HG03103 (cell line): ENCODE results near the gene MYO10.
"Not testable (repeated sequence)": the region's sequence is repeated elsewhere in the genome, so short reads cannot be mapped to it uniquely, and the experiment has no call there.

Source experiments
- ATAC-seq: cut with Tn5 transposase; IDR thresholded peaks from one replicate; pipeline ENCODE4 v1.9.1; 2021; ENCODE audit warnings: low read depth; ENCODE audit not compliant: unreplicated experiment

Gene MYO10

DNA sequence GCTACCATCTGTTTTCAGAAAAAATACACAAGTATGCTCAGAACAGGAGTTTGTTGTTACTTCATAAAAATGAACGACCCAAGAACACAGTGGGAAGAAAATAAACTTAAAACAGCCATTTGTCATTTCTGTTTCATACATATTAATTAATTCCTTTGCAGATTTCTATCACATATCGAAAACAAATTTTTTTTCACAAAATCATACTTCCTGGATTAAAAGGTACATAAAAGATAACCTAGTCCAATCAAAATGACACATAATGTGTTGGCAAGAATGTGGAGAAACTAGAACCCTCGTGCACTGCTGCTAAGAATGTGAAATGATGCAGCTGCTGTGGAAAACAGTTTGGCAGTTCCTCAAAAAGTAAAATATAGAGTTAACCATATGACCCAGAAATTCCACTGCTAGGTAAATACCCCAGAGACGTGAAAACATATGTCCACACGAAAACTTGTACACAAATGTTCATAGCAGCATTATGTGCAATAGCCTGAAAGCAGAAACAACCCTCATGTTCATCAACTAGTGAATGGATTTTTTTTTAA, 46.0 kb downstream of the MYO10 start:
- no peak for ATAC-seq

DNA sequence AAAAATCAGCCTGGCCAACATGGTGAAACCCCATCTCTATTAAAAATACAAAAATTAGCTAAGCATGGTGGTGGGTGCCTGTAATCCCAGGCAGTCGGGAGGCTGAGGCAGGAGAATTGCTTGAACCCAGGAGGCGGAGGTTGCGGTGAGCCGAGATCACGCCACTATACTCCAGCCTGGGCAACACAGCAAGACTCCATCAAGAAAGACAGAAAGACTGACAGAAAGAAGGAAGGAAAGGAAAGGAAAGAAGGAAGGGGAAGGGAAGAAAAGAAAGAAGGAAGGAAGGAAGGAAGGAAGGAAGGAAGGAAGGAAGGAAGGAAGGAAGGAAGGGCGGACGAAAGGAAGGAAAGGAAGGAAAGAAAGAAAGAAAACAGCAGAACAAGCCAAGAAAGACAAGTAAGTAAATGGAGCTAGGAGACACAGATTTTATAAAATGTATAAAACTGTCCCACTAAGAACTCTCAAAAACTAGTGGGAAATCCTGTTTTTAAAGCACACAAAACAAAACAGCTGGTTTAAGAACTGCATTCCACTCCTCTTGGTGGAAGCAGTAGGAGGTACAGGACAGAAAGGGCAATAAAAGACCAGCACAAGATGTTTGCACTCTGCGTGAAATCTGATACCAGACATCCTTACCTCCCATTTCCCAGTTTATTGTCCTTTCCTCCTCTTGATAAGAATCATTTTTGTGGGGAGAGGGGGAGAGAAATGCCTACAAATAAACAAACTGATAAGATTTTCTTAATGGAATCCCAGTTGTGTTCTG, 46.7 kb downstream of the MYO10 start:
- ATAC-seq = no peak

DNA sequence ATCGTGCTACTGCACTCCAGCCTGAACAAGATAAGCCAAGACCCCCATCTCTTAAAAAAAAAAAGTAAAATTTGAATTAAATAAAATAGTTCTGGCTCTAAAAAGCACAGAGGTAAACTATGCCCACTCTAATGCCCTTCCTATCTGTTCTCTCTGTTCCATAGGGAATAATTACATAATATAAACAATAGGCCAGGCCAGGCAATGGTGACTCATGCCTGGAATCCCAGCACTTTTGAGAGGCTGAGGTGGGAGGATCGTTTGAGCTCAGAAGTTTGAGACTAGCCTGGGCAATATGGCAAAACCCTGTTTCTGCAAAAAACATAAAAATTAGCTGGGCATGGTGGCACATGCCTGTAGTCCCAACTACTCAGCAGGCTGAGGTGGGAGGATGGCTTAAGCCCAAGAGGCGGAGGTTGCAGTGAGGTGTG, 47.4 kb downstream of the MYO10 start:
- ATAC-seq = no peak

DNA sequence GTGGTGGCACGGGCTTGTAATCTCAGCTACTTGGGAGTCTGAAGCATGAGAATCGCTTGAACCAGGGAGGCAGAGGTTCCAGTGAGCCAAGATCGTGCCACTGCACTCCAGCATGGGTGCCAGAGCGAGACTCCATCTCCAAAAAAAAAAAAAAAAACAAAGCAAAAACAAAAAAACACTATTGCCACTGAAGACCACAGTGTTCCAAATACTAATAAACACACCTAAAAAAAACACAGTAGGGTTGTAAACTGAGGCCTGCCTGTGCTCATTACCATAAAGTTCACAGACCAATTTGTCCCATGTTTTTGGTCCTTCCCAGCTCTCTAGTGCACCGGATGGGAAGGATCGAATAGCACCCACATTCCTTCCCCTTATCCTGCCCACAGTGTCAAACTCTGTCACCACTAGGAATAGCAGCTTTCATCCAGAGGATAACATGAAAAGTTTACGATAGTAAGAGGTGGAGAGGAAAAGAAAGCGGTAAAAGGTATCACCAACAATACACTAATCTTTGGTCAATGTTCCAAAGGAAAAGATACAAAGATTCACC, 49.2 kb downstream of the MYO10 start:
- no peak for ATAC-seq

DNA sequence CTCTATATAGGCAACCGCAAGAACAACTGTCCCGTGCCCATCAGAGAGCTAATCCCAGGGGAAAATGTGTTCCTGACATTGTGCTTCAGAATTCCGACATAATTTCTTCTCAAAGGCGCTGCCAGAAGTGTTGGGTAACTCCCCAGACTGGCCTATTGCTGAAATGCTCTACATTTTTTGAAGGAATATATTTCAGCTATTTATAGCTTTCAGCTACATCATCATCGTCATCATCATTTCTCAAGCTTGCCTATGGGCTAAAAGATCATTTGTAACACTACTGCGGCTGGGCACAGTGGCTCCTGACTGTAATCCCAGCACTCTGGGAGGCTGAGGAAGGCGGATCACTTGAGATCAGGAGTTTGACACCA, 49.7 kb downstream of the MYO10 start:
- no peak for ATAC-seq

DNA sequence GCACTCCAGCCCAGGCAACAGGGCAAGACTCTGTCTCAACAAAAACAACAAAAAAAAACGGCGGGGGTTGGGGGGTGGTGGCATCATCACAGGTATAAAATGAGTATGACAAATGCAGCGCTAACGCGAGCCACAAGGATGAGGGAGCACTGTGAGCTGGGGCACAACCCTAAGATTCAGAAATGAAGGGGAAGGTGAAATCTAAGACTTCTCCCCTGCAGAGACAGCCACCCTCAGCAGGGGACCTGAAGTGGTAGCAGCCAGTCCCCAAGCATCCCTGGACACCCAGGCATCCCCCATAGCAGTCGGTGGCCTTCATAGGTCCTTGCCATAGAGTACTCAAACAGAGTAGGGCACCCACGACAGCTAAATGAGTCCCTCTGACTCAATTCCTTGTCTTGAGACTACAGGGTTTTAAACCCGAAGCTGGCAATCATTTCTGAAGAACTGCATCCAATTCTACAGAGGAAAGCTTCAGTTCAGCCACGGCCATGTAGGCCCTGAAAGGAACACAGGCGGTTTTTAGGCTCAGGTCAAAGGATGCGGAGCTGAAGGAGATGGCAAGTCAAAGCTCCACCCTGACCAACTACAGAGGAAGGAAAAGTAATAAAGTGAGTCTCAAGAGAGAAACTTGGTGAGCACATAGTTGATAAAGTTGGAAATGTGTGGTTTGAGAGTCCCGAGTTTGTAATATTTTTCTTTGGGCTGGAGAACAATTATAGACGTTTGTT, 50.3 kb downstream of the MYO10 start:
- ATAC-seq = no peak

DNA sequence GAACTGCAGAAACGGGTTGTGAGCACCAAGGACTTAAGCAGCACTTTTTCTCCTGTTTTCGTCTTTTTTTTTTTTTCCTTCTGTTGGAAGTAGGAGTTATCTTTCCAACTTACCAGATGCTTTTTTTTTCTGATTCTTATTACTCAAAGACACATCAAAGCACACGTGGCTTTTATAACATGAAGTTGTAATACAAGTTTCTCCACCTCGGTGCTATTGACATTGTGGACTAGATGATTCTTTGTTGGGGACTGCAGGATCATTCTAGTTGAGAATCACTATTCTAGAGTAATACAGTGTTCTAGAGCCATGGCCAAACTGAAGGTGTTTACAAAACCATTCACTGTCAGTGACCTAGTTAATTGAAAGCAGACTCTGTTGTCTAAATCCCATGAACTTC, 51.5 kb downstream of the MYO10 start:
- ATAC-seq = no peak

DNA sequence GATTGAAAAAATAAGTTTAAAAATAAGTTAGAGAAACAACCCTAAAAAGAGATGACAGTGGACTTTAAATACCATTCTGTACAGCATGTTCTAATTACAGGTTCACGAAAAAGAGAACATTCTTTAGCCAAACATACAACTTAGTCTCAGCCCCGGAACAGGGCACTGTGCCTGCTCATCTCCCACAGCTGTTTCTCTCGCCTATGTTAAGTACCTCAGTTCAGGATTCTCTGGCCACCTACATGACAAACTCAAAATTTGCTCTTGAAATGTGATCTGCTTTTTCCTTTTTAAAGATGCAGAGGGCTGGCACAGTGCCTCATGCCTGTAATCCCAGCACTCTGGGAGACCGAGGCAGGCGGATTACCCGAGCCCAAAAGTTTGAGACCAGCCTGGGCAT, 52.3 kb downstream of the MYO10 start:
- ATAC-seq = no peak

DNA sequence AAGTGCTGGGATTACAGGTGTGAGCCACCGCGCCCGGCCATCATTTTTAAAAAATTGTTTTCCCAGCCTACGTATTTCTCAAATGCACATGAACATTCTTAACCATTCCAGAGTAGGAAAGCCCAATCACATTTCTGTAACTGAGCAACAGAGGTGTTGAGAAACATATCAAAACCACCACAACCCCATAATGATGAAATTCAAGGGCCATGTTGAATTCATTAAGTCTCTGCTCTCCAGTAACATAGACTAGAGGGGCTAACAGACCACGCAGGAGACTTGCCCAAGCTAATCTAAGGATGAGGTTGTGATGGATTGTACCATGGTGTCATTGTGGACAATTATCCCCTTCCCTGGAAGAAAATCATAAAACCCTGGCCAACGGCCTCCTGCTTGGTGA, 52.9 kb downstream of the MYO10 start:
- ATAC-seq = no peak

DNA sequence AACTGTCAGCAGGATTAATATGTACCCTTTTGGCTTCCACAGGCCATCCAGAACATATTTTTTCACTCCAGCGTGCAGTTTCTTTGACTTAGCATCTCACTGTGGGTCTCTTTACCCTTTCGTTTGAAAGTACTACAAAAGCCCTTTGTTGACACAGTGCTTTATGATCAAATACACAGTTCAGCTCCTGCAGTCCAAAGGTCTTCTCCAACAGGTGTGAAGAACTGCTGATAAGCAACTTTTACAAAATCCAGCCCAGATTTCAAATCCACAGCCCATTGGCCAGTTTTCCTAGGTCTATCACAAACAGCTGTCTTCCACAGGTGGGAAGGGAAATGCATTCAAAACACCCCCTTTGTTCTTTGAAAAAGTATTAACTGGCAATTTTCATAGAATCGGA, 54.8 kb downstream of the MYO10 start:
- ATAC-seq = no peak

DNA sequence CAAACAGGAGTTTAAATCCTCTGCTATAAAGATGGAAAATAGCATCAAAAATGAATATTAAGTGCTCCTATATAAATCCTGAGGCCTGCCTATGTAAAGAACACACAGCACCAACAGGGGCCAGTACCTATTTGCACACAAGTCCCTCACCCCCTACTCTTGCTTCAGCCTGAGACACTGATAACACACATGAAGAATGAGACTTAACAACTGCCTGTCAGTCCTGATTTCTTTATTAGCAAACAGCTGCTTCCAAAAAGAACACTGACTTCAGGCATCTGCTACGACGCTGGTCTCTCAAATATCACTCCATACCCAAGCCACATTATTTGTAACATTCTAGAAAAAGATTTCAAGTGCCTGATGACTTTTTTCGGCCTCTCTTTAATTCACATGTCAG, 55.5 kb downstream of the MYO10 start:
- ATAC-seq = no peak

DNA sequence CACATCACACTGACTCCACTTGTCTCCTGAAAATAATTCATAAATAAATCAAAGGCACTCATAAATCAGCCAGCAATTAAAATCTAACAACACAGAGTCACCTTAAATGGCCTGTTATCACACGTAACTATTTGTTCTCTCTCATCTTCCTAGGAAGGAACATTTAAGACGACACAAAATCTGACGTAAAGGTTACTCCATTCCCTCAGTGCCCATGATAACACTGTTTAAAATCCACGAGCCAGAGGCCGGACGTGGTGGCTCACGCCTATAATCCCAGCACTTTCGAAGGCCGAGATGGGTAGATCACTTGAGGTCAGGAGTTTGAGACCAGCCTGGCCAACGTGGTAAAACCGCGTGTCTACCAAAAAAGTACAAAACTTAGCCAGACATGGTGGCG, 56.4 kb downstream of the MYO10 start:
- ATAC-seq = no peak

DNA sequence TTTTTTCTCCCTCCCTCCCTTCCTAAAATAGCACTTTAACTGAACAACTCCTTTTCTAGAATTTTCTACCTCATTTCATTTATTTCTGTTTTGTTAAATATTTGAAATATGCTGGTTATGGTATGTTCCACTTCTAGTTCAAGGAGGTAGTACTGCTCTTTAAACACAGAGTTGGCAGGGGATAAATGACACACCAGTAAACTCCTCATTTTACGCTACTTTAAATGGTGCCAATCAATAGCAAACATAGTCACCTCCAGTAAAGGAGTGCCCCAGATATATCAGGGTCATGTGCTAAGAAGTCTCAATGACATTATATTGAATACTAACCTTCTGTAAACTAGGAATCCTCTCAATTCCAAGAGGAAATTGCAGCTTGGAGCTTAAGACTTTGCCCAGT, 56.9 kb downstream of the MYO10 start:
- ATAC-seq = no peak

DNA sequence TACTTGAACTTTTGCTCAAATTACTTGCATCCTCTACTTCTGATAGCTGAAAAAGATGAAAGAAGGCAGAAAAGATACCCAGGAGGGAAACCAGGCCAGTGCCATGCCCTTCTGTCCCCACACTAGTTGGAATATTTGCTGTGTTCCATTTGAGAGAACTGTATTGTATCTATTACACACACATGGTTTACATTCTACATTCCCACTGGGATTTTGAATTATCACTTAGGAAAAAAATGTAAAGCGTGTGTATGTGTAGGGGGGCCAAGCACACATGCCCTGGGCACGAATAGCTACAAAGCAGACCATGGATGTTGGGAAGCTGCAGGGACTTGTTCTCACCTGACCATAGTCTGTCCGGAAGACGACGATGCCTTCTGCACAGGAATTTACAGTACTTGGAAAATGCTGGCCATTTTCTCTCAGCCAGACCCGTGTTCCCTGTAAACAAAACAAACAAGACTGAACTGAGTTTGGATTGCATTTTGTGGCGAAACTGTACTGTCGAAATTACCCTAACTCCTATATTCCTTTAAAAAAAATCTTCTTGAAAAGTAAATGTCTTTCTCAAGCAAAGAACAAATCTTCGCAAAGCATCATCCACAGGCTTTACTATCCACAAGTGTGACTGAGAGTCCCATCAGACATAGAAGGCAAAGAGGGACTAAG, 58.7 kb downstream of the MYO10 start:
- no peak for ATAC-seq

DNA sequence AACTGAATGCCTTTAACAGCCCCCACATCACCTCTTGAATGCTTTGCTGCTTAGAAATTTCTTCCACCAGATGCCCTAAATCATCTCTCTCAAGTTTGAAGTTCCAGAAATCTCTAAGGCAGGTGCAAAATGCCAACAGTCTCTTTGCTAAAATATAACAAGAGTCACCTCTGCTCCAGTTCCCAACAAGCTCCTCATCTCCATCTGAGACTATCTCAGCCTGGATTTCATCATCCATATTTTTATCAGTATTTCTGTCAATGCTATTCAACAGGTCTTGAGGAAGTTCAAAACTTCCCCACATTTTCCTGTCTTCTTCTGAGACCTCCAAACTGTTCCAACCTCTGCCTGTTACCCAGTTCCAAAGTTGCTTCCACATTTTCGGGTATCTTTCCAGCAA, 61.7 kb downstream of the MYO10 start:
- ATAC-seq = not testable (repeated sequence)

DNA sequence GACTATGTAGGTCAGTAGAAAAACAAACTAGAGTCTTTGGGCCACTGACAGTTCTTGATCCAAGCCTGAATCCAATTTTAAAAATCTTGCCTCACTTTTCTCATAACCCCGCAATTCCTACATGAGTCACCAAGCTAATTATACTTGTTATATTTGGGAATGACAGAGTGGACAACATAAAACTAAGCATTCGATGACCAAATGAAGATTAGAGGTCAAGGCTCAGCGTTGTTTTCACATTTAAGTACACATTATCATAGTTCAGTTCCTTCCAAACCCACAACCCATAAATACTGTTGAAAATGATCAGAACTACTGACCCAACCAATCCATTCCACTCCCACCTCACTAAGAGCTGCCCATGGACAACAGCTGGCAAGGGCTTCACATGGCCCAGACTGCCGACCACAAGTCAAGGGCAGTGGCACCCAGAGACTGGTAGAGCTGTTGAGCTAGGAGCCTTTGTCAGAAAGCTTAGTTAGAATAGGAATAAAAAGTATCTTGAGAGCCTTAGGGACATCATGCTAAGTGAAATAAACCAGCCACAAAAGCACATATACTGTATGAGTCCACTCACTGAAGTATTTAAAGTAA, 64.2 kb downstream of the MYO10 start:
- ATAC-seq = no peak

DNA sequence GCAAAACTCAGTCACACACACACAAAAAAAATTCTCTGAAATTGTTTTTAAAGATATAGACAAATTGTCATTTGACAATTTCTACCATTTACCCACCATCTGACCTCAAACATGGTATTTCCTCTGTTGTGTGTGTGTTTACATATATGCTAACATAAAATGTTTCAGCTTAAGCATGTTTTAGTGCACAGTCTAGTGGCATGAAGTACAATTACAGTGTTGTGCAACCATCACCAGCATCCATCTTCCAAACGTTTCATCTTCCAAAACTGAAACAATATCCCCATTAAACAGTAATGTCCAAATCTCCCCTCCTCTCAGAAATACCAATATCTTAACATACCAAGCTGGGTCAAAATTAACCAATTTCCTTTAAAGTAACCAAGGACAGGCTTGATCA, 65.2 kb downstream of the MYO10 start:
- no peak for ATAC-seq

DNA sequence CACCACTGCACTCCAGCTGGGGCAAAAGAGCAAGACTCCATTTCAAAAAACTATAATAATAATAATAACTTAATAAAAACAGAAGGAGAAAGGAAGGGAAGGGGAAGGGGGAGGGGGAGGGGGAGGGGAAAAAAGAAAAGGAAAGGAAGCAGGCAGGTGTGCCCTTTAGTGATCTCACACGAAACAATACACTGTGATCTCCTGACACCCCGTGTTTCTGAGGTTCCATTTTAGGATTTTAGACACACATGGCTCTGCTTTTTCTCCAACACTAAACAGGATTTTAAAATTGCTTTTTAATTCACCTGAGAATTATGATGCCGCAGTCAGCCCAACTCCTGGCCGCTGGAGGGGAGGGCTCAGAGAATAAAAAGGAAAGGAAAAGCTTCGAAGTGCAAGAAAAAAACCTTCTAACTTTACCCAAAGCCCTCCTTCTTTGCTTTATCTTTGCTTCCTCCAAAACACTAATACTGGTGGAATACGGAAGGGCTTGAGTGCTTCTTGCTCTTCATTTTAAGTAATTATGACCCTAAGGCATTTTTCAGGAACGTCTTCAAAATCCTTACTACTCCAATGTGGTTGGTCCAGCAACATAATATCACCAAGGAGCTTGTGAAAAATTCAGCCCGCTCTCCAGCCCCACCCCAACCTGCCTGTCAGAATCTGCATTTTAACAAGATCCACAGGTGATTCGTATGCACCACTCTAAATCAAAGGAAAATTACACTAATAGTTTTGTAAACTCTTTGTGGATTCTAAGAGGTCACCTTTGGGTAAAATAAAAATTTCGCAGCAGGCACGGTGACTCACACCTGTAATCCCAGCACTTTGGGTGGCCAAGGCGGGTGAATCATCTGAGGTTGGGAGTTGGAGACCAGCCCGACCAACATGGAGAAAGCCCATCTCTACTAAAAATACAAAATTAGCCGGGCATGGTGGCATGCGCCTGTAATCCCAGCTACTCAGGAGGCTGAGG, 66.0 kb downstream of the MYO10 start:
- ATAC-seq = no peak

DNA sequence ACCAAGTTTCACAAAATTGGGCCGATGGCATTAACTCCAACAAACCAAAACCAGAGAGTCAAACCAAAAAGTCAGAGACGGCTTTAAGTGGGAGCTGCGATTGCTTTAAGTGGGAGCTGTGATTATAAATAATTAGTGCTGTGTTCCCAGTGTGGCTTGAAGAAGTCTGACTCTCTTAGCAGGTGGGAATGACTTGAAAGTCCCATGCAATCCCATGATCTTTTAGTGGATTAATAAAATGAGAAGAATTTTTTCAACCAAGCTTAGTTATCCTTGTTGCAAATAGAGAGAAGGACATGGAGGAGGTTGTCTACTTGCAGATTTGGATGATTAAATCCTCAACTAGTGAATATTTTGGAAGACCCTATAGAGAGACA, 68.5 kb downstream of the MYO10 start:
- no peak for ATAC-seq
